Esophagus muscularis mucosa (tissue), 3 donors: ENCODE results near the gene RDX.

Source experiments
- POLR2A ChIP-seq: fragments of 450-650 bp; IDR thresholded peaks from one replicate; pipeline ENCODE4 v1.6.1; 2017; ENCODE audit warnings: antibody characterized with exemption, moderate library complexity, mild to moderate bottlenecking, low read depth
- POLR2AphosphoS5 ChIP-seq, 2 donors: sonication (generic); formaldehyde crosslinking; IDR thresholded peaks; one replicate each; pipeline ENCODE4 v1.6.1; 2017; ENCODE audit warnings: antibody characterized with exemption in 2 of 2
- TF ChIP-seq, protein P1 (sequence below), 3 experiments: fragments of 200-600 bp in 2 of 3; fragments of 450-650 bp in 1 of 3; sonication (generic) in 2 of 3; IDR thresholded peaks; one replicate each; pipeline ENCODE4 v1.5.1; 2017 to 2019; ENCODE audit warnings: antibody characterized with exemption in 3 of 3, mild to moderate bottlenecking in 2 of 3, moderate library complexity in 1 of 3

DNA sequence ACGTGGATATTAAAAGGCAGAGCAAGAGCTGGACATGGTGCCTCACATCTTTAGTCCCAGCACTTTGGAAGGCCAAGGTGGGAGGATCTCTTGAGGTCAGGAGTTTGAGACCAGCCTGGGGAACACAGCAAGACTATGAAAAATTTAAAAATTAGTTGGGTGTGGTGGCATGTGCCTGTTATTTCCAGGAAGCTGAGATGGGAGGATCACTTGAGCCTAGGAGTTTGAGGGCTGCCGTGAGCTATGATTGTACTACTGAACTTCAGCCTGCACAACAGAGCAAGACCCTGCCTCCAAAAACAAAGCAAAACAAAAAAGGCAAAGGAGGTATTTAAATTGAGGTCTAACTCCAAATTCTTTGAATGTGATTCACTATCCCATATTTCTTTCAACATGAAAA is 23.5 kb downstream of the RDX start:
- TF ChIP-seq POLR2A (no peak), POLR2AphosphoS5 (IDR thresholded peaks at IDR 0.05) (no peak)
- TF ChIP-seq, protein P1, sequence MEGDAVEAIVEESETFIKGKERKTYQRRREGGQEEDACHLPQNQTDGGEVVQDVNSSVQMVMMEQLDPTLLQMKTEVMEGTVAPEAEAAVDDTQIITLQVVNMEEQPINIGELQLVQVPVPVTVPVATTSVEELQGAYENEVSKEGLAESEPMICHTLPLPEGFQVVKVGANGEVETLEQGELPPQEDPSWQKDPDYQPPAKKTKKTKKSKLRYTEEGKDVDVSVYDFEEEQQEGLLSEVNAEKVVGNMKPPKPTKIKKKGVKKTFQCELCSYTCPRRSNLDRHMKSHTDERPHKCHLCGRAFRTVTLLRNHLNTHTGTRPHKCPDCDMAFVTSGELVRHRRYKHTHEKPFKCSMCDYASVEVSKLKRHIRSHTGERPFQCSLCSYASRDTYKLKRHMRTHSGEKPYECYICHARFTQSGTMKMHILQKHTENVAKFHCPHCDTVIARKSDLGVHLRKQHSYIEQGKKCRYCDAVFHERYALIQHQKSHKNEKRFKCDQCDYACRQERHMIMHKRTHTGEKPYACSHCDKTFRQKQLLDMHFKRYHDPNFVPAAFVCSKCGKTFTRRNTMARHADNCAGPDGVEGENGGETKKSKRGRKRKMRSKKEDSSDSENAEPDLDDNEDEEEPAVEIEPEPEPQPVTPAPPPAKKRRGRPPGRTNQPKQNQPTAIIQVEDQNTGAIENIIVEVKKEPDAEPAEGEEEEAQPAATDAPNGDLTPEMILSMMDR (IDR thresholded peaks at IDR 0.05) = no peak
